IPS-20b (cell line): Measurements from ENCODE around the gene TPRX1.
"Not testable (repeated sequence)": the region's sequence is repeated elsewhere in the genome, so short reads cannot be mapped to it uniquely, and the experiment has no call there.

Experiments
- H3K27ac ChIP-seq: one replicate; pipeline ENCODE4 v1.5.1; 2013; ENCODE audit warnings: low read length
- H3K27me3 ChIP-seq: 2 replicates; pipeline ENCODE4 v1.6.1; 2013; ENCODE audit warnings: mild to moderate bottlenecking, low read length, inconsistent platforms; ENCODE audit not compliant: insufficient read depth
- H3K36me3 ChIP-seq: 2 replicates; pipeline ENCODE4 v1.6.1; 2013; ENCODE audit warnings: low read depth, mild to moderate bottlenecking, inconsistent platforms, low read length, moderate library complexity; ENCODE audit not compliant: insufficient read depth
- H3K4me1 ChIP-seq: 2 replicates; pipeline ENCODE4 v1.6.1; 2013; ENCODE audit warnings: mild to moderate bottlenecking, control low read depth, inconsistent platforms, low read length, moderate library complexity; ENCODE audit not compliant: insufficient read depth
- H3K4me3 ChIP-seq: 2 replicates; pipeline ENCODE4 v1.5.1; 2013; ENCODE audit warnings: mild to moderate bottlenecking, low read length, inconsistent platforms
- H3K9ac ChIP-seq: 2 replicates; pipeline ENCODE4 v1.6.1; 2013; ENCODE audit warnings: low read depth, mild to moderate bottlenecking, inconsistent platforms, low read length, moderate library complexity
- H3K9me3 ChIP-seq: 2 replicates; pipeline ENCODE4 v1.6.1; 2013; ENCODE audit warnings: mild to moderate bottlenecking, low read depth, low read length, inconsistent platforms; ENCODE audit not compliant: insufficient read depth

The TPRX1 gene

DNA sequence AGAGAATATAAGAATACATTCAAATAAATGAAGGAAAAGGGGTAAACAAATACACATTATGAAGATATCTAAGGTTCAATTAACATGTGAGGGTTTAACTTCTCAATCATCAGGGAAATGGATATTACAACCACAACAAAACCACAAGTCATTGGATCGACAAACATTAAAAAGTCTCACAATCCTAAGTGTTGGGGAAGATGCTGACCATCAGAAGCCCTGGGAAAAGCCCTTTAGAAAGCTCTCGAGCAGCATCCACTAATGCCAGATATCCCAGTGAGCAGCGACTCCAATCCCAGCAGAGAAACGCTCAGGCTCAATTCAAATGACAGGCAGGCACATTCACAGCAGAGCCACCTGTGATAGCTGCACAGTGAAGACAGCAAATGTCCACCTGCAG, 3.1 kb downstream of the TPRX1 start:
- Histone ChIP-seq H3K4me1 (no peaks in the 10 kb centered on the region), H3K4me3 (no peak overlapping the region), H3K9me3 (0 out of 2 replicates have a peak, but pooled peaks cover 9% of the 10 kb centered on the region), H3K27ac (no peak overlapping the region), H3K9ac (no peak overlapping the region), H3K27me3 (no peaks in the 10 kb centered on the region), H3K36me3 (no peaks in the 10 kb centered on the region)

DNA sequence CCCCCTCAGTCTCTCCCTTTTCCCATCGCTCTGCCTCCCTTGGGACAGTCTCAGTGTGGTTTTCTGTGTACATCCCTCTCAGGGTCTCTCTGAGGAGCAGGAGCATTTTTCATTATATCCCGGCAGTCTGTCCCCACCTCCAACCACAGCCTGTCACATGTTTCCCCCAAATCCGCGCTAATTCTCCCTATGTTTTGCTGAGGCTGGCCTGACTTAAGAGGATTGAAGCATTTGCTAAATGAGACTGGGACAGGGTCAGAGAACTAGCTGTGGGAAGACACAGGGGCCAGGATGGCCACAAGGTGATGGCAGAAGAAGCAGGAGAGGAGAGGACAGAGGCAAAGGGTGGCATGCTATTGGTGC, 5.5 kb downstream of the TPRX1 start:
- no peaks in the 10 kb centered on the region for H3K27me3 ChIP-seq
- H3K9me3 ChIP-seq: 0 out of 2 replicates have a peak, but pooled peaks cover 9% of the 10 kb centered on the region
- H3K27ac ChIP-seq: no peak overlapping the region
- H3K4me3 ChIP-seq: no peak overlapping the region
- no peaks in the 10 kb centered on the region for H3K36me3 ChIP-seq
- H3K4me1 ChIP-seq: no peaks in the 10 kb centered on the region
- no peak overlapping the region for H3K9ac ChIP-seq

DNA sequence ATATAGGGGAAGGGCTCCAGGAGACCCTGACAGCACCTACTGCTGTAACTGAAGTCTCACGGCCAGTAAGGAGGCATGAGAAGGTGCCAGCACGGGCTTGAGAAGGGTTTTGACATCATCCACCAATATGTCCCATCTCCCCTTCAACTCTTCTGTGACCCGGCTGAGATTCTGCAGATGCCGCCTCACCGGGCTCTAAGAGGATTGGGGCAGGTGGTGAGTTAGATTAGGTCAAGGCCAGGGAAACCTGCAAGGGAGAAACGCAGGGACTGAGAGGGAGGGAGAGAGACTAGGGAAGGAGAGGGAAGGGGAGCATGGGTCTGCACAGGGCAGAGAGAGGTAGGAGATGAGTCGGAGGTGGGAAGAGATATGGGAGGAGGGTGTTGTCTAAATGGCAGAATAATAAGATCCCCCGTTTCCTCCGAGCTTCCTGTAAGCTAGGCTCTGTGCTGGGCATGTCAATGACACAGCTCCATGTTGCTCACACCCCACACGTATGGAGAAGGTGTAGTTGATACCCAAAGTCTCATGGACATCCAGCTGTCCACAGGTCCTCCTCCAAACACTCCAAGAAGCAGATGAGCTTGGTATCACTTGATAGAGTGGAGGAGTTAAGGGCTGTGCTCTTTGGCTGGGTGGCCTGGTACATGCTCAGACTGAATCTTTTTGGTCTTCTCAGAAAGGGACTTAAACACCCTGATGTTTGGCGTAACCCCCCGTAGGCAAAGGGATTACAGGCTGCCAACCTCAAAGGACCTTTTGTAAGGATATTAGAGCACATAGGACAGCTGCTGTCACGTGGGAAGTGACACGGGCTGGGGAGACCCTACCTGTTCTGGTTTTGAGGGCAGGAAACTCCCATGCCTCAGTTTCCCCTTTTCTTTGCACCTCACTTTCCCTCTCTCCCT, 6.1 kb downstream of the TPRX1 start:
- H3K36me3 ChIP-seq: no peaks in the 10 kb centered on the region
- no peak overlapping the region for H3K9ac ChIP-seq
- no peak overlapping the region for H3K27ac ChIP-seq
- H3K4me3 ChIP-seq: no peak overlapping the region
- H3K27me3 ChIP-seq: no peaks in the 10 kb centered on the region
- no peaks in the 10 kb centered on the region for H3K4me1 ChIP-seq
- 0 out of 2 replicates have a peak, but pooled peaks cover 9% of the 10 kb centered on the region for H3K9me3 ChIP-seq

DNA sequence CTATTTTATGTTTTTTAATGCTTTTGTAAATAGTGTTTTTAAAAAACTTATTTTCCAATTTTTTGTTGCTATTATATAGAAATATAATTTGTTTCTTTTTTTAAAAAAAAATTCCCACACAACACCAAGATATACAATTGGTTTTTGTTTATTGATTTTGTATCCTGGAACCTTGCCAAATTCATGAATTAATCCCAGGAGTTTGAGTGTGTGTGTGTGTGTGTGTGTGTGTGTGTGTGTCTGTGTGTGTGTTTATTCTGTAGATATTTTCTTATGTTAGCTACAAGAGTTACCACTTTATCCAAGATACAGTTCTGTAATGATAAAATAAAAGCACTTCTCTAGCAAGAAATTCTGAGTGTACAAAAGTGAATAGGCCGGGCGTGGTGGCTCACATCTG, 7.6 kb downstream of the TPRX1 start:
- Histone ChIP-seq H3K27me3 (no peaks in the 10 kb centered on the region), H3K4me3 (no peak overlapping the region), H3K9ac (no peak overlapping the region), H3K36me3 (no peaks in the 10 kb centered on the region), H3K27ac (no peak overlapping the region), H3K9me3 (0 out of 2 replicates have a peak, but pooled peaks cover 14% of the 10 kb centered on the region), H3K4me1 (no peaks in the 10 kb centered on the region)

DNA sequence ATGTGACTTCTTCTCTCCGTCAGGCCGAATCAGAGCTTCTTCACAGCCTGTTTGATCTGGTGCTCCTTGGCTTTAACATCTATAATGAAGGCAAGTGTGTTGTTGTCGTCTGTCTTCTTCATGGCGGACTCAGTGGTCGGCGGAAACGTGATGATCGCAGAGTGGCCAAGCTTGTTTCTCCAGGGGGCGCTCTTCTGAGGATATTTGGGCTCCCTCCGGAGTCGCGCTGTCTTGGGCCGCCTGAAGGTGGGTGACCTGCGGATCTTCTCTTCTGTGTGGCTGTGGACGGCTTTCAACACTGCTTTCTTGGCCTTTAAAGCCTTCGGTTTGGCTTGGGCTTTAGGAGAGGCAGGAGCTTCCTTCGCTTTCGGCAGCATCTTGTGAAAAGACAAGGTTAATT, 9.8 kb downstream of the TPRX1 start:
- Histone ChIP-seq H3K27me3 (no peaks in the 10 kb centered on the region), H3K9me3 (0 out of 2 replicates have a peak, but pooled peaks cover 5% of the 10 kb centered on the region), H3K9ac (no peak overlapping the region), H3K36me3 (no peaks in the 10 kb centered on the region), H3K4me1 (0 out of 2 replicates have a peak, but pooled peaks cover 4% of the 10 kb centered on the region), H3K4me3 (no peak overlapping the region), H3K27ac (no peak overlapping the region)

DNA sequence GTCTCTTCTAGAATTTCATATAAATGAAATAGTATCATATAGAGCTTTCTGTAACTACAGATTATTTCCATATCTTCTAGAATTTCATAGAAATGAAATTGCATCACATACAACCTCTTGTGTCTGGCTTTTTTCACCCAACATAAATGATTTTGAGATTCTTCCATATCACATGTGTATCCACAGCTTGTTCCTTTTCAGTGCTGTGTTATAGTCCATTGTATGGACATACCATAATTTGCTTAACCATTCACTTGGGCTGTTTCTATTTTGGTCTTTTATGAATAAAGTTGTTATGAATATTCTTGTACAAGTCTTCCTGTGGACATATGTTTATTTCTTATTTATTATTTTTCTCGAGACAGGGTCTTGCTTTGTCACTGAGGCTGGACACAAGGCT, 11.7 kb downstream of the TPRX1 start:
- no peak overlapping the region for H3K9ac ChIP-seq
- H3K36me3 ChIP-seq: no peaks in the 10 kb centered on the region
- 0 out of 2 replicates have a peak, but pooled peaks cover 4% of the 10 kb centered on the region for H3K4me1 ChIP-seq
- no peak overlapping the region for H3K27ac ChIP-seq
- 0 out of 2 replicates have a peak, but pooled peaks cover 5% of the 10 kb centered on the region for H3K9me3 ChIP-seq
- H3K27me3 ChIP-seq: no peaks in the 10 kb centered on the region
- no peak overlapping the region for H3K4me3 ChIP-seq

DNA sequence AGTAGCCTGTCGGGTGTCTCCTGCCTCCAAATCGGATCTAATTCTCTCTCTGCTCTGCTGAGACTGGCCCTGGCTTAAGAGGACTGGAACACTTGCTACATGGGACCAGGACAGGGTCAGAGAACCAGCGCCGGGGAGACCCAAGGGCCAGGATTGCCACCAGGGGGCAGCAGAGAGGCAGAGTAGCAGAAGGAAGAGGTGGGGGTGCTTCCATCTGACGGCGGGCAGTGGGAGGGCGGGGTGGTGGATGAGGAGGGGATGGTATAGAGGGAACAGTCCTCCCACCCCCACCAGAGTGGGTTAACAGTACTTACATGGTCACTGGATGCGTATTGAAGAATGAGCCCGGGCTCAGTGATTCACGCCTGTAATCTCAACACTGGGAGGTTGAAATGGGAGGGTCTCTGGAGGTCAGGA, 13.9 kb downstream of the TPRX1 start:
- peaks cover 8% of the 10 kb centered on the region for H3K36me3 ChIP-seq
- 0 out of 2 replicates have a peak, but pooled peaks cover 5% of the 10 kb centered on the region for H3K9me3 ChIP-seq
- 0 out of 2 replicates have a peak, but pooled peaks cover 4% of the 10 kb centered on the region for H3K4me1 ChIP-seq
- no peak overlapping the region; the same call in 1 of the 2 replicates for H3K4me3 ChIP-seq
- H3K9ac ChIP-seq: 0 out of 2 replicates have a peak overlapping the region, but pooled peaks have one; percentile 56
- no peak overlapping the region for H3K27ac ChIP-seq
- no peaks in the 10 kb centered on the region for H3K27me3 ChIP-seq

DNA sequence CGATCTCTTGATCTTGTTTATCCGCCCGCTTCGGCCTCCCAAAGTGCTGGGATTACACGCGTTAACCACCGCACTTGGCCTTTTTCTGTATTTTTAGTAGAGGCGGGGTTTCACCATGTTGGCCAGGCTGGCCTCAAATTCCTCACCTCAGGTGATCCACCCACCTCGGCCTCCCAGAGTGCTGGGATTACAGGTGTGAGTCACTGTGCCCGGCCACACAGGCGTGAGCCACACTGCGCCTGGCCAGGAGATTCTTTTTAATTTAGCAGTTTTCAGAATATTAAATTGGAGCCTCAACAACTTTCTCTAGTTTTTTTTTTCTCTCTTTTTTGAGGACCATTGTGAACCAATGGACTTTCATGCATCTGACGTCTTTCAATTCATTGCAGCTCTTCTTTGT, 14.5 kb downstream of the TPRX1 start:
- H3K4me3 ChIP-seq, H3K4me1 ChIP-seq, H3K27ac ChIP-seq, H3K27me3 ChIP-seq, H3K9me3 ChIP-seq: not testable (repeated sequence)
- peaks cover 13% of the 10 kb centered on the region for H3K36me3 ChIP-seq
- H3K9ac ChIP-seq: peak overlapping the region; percentile 56; the same call in 1 of the 2 replicates

DNA sequence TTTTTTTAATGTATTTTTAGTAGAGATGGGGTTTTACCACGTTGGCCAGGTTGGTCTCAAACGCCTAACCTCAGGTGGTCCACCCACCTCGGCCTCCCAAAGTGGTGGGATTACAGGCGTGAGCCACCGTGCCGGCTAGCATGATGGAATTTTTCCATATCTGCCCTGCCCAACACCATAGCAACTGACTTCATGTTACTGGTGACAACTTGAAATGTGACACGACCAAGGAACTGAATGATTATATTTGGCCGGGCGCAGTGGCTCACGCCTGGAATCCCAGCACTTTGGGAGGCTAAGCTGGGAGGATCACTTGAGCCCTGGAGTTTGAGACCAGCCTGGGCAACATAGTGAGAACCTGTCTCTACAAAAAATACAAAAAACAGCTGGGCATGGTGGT, 17.0 kb downstream of the TPRX1 start:
- H3K9ac ChIP-seq, H3K9me3 ChIP-seq, H3K4me3 ChIP-seq, H3K27ac ChIP-seq, H3K4me1 ChIP-seq, H3K27me3 ChIP-seq: not testable (repeated sequence)
- peaks cover 38% of the 10 kb centered on the region for H3K36me3 ChIP-seq

DNA sequence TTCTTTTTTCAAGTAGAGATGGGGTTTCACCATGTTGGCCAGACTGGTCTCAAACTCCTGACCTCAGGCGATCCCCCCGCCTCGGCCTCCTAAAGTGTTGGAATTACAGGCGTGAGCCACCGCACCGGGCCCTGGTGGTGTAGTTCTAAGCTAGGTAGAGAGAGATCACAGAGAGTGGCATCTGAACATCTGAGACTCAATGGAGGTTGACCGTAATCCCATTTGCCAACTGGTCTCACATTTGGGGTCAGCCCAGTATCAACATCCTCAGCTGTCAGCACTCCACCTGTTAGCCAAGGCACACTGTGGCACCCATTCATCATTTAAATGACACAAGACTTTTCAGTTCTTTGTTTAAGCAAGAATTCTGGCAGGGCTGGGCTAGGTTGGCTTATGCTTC, 17.8 kb downstream of the TPRX1 start:
- Histone ChIP-seq H3K27me3 (no peaks in the 10 kb centered on the region), H3K9me3 (no peaks in the 10 kb centered on the region), H3K4me3 (no peak overlapping the region), H3K27ac (no peak overlapping the region), H3K36me3 (peaks cover 46% of the 10 kb centered on the region), H3K9ac (no peak overlapping the region), H3K4me1 (0 out of 2 replicates have a peak, but pooled peaks cover 4% of the 10 kb centered on the region)

DNA sequence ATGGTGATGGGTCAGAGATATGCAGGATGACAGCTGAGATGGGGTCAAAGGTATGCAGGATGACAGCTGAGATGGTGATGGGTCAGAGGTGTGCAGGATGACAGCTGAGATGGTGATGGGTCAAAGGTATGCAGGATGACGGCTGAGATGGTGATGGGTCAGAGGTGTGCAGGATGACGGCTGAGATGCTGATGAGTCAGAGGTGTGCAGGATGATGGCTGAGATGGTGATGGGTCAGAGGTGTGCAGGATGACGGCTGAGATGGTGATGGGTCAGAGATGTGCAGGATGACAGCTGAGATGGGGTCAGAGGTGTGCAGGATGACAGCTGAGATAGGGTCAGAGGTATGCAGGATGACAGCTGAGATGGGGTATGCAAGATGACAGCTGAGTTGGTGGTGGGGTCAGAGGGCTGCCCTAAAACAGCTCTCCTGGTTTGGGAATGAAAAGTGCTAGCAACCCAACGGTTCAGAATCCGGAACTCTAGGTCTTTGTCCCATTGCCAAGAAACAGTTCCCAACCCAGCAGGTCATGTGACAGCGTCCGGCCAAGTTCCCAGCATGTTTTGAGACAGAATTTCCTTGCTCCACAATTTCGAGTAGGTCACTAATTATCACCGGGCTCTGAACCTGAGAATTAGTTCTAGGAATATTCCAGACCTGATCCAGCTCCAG, 22.6 kb downstream of the TPRX1 start:
- Histone ChIP-seq H3K9ac (no peak overlapping the region), H3K9me3 (no peaks in the 10 kb centered on the region), H3K4me3 (no peak overlapping the region), H3K36me3 (peaks cover 60% of the 10 kb centered on the region), H3K4me1 (no peaks in the 10 kb centered on the region), H3K27me3 (no peaks in the 10 kb centered on the region), H3K27ac (no peak overlapping the region)

DNA sequence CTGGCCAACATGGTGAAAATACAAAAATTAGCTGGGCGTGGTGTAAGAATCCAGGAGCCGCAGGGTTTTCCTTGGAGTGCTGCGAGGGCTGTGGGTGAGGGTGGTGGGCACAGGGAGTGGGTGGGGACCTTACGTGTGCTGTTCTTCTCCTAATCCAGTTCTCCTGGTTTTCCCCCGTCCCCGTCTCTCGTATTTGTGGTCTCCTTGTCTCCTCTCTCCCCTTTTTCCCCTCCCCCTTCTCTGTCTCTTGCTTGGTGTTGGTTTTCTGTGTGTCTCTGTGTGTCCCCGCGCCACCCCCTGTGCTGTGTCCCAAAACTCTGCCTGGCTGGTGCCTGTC, 24.2 kb downstream of the TPRX1 start:
- Histone ChIP-seq H3K27me3 (no peaks in the 10 kb centered on the region), H3K27ac (no peak overlapping the region), H3K4me3 (peak overlapping the region; percentile 90; the same call in 1 of the 2 replicates), H3K9ac (peak overlapping the region; percentile 94; the same call in 1 of the 2 replicates), H3K9me3 (no peaks in the 10 kb centered on the region), H3K36me3 (peaks cover 50% of the 10 kb centered on the region), H3K4me1 (no peaks in the 10 kb centered on the region)
